Measurements from ENCODE around the gene ABHD16A.

The ABHD16A gene

DNA sequence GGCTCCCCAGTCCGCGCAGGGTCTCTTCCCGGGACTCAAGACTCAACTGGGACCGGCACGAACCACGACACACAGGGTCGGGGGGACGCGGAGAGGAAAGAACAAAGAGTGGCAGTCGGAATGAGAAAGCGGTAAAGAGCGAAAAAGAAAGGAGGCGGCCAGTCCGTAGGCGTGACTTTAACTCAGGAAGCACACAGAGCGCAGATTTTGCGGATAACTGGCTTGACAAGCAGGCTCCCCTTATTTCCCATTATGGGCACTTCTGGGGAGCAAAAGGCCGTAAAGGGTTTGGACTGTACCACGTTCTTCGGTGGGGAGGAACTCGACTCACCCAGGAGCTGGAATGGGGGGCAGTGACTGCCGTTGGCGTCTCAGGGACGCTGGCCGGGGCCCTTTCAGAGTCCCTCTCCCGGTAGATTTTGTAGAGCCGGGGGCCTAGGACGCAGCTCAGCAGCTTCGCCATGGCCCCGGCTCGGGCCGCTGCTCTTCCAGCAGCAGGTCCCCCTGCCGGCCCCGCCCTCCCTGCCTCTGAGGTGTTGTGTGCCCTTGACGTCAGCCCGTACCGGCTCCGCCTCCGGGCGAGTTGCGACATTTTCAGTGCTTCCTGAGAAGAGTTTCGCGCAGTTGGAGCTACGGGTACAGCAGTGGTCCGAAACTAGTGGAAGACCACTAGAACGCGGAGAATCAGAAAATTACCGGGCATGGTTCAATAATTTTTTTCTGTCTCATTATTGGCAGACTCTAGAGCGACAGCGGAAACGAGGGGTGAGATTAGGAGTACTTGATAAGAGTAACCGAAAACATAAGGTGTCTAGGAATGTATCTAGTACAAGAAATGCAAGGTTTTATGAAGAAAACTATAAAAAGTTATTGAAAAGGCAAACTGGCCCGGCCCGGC is at the start of gene ABHD16A:
TSS of gene ABHD16A (minus strand) at position 506 of the 898 bp plus-strand sequence. CDS start at position 463, 43 bp downstream.
- TF ChIP-seq L3MBTL2 (conservative IDR thresholded peaks at IDR 0.05) (peak; percentile 43), BHLHE40 (IDR thresholded peaks at IDR 0.05; ENCODE audit: borderline replicate concordance) (peak; percentile 54; the same call in 1 of the 2 replicates), FOXA1 (IDR thresholded peaks at IDR 0.05) (no peak), ZNF384 (IDR thresholded peaks at IDR 0.05) (no peak), ELF4 (IDR thresholded peaks at IDR 0.05) (peak; percentile 32; the same call in 1 of the 2 replicates)
- TF ChIP-seq, protein P1, sequence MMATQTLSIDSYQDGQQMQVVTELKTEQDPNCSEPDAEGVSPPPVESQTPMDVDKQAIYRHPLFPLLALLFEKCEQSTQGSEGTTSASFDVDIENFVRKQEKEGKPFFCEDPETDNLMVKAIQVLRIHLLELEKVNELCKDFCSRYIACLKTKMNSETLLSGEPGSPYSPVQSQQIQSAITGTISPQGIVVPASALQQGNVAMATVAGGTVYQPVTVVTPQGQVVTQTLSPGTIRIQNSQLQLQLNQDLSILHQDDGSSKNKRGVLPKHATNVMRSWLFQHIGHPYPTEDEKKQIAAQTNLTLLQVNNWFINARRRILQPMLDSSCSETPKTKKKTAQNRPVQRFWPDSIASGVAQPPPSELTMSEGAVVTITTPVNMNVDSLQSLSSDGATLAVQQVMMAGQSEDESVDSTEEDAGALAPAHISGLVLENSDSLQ (IDR thresholded peaks at IDR 0.05): peak; percentile 34; the same call in 1 of the 2 replicates
- ChIA-PET CTCF (interaction anchor here (0.6 to 1.4 kb wide), 5 partner anchors 36 to 127 kb away, joined by 3 to 5 read pairs (median 3); partner anchors contain the start of genes MSH5 and VARS1), POLR2A (interaction anchor here (0.6 to 2.9 kb wide), 27 partner anchors 10 to 267 kb away, joined by 3 to 43 read pairs (median 4); partner anchors contain the start of genes BAG6, C6orf47, CLIC1 and CSNK2B)
- peak; percentile 99 for DNase-seq (ENCODE audit: extremely low spot score)

- DNase-seq (ENCODE audit: extremely low spot score): no peak
Observed at GRCh38 chr6:31752739-31753319, 49.7 kb upstream of the ABHD16A start.

GRCh38 chr6:31750411-31751022 is 47.4 kb upstream of the ABHD16A start:
- ChIA-PET CTCF (no interaction called here), POLR2A (interaction anchor here (1.0 to 5.3 kb wide), 2 partner anchors 12 to 20 kb away, joined by 3 to 57 read pairs; partner anchors contain the start of genes CLIC1 and MSH5)
- no peak for DNase-seq (ENCODE audit: extremely low spot score)
- TF ChIP-seq SUZ12 (IDR thresholded peaks at IDR 0.05) (no peak), FOXA1 (IDR thresholded peaks at IDR 0.05) (no peak), TARDBP (IDR thresholded peaks at IDR 0.05) (no peak), ELF4 (IDR thresholded peaks at IDR 0.05) (no peak), SP1 (IDR thresholded peaks at IDR 0.05) (no peak), NFRKB (IDR thresholded peaks at IDR 0.05) (no peak), FOXM1 (IDR thresholded peaks at IDR 0.05; ENCODE audit: borderline replicate concordance) (no peak), CTBP1 (IDR thresholded peaks at IDR 0.05; ENCODE audit: borderline replicate concordance) (no peak), HDGF (IDR thresholded peaks at IDR 0.05; ENCODE audit: borderline replicate concordance) (no peak), L3MBTL2 (conservative IDR thresholded peaks at IDR 0.05) (no peak), LEF1 (IDR thresholded peaks at IDR 0.05; ENCODE audit: borderline replicate concordance) (no peak), BHLHE40 (IDR thresholded peaks at IDR 0.05; ENCODE audit: borderline replicate concordance) (no peak), ZNF384 (IDR thresholded peaks at IDR 0.05) (no peak), ARNT (IDR thresholded peaks at IDR 0.05) (no peak)
- TF ChIP-seq, protein P1 (IDR thresholded peaks at IDR 0.05): no peak

More at GRCh38 chr6:31752739-31753319, 49.7 kb upstream of the ABHD16A start:
- POLR2A ChIA-PET: interaction anchor here (0.6 to 5.3 kb wide), 7 partner anchors 13 to 205 kb away, joined by 3 to 57 read pairs (median 3); partner anchors contain the start of genes CLIC1, HSPA1B, MSH5 and NFKBIL1
- TF ChIP-seq CTBP1 (IDR thresholded peaks at IDR 0.05; ENCODE audit: borderline replicate concordance): no peak
- no peak for TF ChIP-seq SUZ12 (IDR thresholded peaks at IDR 0.05)
- TF ChIP-seq ZNF384 (IDR thresholded peaks at IDR 0.05): no peak
- TF ChIP-seq TARDBP (IDR thresholded peaks at IDR 0.05): no peak
- no peak for TF ChIP-seq BHLHE40 (IDR thresholded peaks at IDR 0.05; ENCODE audit: borderline replicate concordance)
- no peak for TF ChIP-seq FOXK2 (IDR thresholded peaks at IDR 0.05)
- no peak for TF ChIP-seq L3MBTL2 (conservative IDR thresholded peaks at IDR 0.05)
- TF ChIP-seq HDGF (IDR thresholded peaks at IDR 0.05; ENCODE audit: borderline replicate concordance): no peak
- no peak for TF ChIP-seq SP1 (IDR thresholded peaks at IDR 0.05)
- TF ChIP-seq LEF1 (IDR thresholded peaks at IDR 0.05; ENCODE audit: borderline replicate concordance): no peak
- no peak for TF ChIP-seq FOXM1 (IDR thresholded peaks at IDR 0.05; ENCODE audit: borderline replicate concordance)
- no peak for TF ChIP-seq FOXA1 (IDR thresholded peaks at IDR 0.05)
- TF ChIP-seq, protein P1 (IDR thresholded peaks at IDR 0.05): no peak
- TF ChIP-seq ELF4 (IDR thresholded peaks at IDR 0.05): no peak
- TF ChIP-seq NFRKB (IDR thresholded peaks at IDR 0.05): no peak
- CTCF ChIA-PET: interaction anchor here (1.3 to 2.5 kb wide), 2 partner anchors 17 to 23 kb away, joined by 3 to 7 read pairs; no protein-coding TSS in a partner anchor

DNA sequence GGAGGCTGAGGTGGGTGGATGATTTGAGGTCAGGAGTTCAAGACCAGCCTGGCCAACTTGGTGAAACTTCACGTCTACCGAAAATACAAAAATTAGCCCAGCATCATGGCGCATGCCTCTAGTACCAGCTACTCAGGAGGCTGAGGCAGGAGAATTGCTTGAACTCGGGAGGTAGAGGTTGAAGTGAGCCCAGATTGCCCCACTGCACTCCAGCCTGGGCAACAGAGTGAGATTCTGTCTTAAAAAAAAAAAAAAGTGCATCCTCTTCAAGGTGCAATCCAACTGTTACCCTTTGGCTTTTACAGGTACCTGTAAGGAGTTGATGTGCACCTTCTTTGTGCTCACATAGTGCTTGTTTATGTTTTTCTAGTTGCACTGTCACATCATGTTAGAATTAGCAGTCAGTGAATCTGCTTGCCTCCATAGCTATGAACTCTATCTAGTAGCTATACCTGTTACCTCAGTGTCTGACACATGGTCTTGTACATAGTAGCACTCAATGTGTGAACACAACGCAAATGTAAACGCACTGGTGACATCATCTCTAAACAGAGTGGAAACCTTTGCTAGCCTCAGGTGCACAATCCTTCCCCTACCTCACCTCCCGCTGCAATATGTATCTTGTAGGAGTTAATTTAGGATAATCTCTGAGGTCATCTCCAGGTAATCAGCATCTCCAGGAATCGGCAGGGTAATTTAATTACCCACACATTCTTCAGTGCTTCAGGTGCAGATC is 46.3 kb upstream of the ABHD16A start:
- no peak for TF ChIP-seq ELF4 (IDR thresholded peaks at IDR 0.05)
- TF ChIP-seq, protein P1 (IDR thresholded peaks at IDR 0.05): no peak
- no peak for TF ChIP-seq L3MBTL2 (conservative IDR thresholded peaks at IDR 0.05)
- TF ChIP-seq FOXM1 (IDR thresholded peaks at IDR 0.05; ENCODE audit: borderline replicate concordance): no peak
- TF ChIP-seq HDGF (IDR thresholded peaks at IDR 0.05; ENCODE audit: borderline replicate concordance): no peak
- TF ChIP-seq ARNT (IDR thresholded peaks at IDR 0.05): no peak
- TF ChIP-seq ZNF384 (IDR thresholded peaks at IDR 0.05): no peak
- TF ChIP-seq SUZ12 (IDR thresholded peaks at IDR 0.05): no peak
- no peak for TF ChIP-seq BHLHE40 (IDR thresholded peaks at IDR 0.05; ENCODE audit: borderline replicate concordance)
- TF ChIP-seq FOXA1 (IDR thresholded peaks at IDR 0.05): no peak
- no peak for TF ChIP-seq LEF1 (IDR thresholded peaks at IDR 0.05; ENCODE audit: borderline replicate concordance)
- TF ChIP-seq CTBP1 (IDR thresholded peaks at IDR 0.05; ENCODE audit: borderline replicate concordance): no peak
- no peak for TF ChIP-seq SP1 (IDR thresholded peaks at IDR 0.05)
- no peak for TF ChIP-seq FOXK2 (IDR thresholded peaks at IDR 0.05)
- TF ChIP-seq NFRKB (IDR thresholded peaks at IDR 0.05): no peak
- no peak for TF ChIP-seq TARDBP (IDR thresholded peaks at IDR 0.05)
- POLR2A ChIA-PET: interaction anchor here (1.0 to 5.3 kb wide), 3 partner anchors 11 to 19 kb away, joined by 3 to 57 read pairs (median 3); partner anchors contain the start of genes CLIC1 and MSH5

More for the DNA sequence above, 46.3 kb upstream of the ABHD16A start:
- CTCF ChIA-PET: no interaction called here
- no peak for DNase-seq (ENCODE audit: extremely low spot score)

Measured in HEK293T (cell line).